Muscle of arm (tissue), 12 donors: ENCODE data around the gene CCDC154. TPM values are rescaled to one million over a fixed set of nuclear protein-coding genes. Genes with fewer than 3 reads are reported as not detected.
"Not testable (repeated sequence)": the region's sequence is repeated elsewhere in the genome, so short reads cannot be mapped to it uniquely, and the experiment has no call there.

Experiments used
- DNase-seq: peaks from one replicate; pipeline ENCODE4 v3.0.0-alpha.2; 2013
- polyA plus RNA-seq, 12 donors: library from polyadenylated mRNA; unstranded; fragments of 120-200 nt; gene quantifications; one replicate each; pipeline ENCODE4 v1.2.1, GENCODE V29; 2013; ENCODE audit not compliant: insufficient read length in 12 of 12

CCDC154 gene
- polyA plus RNA-seq, 12 donors: 0.61 to 3.3 (median 1.8) TPM; not detected in 2

DNA sequence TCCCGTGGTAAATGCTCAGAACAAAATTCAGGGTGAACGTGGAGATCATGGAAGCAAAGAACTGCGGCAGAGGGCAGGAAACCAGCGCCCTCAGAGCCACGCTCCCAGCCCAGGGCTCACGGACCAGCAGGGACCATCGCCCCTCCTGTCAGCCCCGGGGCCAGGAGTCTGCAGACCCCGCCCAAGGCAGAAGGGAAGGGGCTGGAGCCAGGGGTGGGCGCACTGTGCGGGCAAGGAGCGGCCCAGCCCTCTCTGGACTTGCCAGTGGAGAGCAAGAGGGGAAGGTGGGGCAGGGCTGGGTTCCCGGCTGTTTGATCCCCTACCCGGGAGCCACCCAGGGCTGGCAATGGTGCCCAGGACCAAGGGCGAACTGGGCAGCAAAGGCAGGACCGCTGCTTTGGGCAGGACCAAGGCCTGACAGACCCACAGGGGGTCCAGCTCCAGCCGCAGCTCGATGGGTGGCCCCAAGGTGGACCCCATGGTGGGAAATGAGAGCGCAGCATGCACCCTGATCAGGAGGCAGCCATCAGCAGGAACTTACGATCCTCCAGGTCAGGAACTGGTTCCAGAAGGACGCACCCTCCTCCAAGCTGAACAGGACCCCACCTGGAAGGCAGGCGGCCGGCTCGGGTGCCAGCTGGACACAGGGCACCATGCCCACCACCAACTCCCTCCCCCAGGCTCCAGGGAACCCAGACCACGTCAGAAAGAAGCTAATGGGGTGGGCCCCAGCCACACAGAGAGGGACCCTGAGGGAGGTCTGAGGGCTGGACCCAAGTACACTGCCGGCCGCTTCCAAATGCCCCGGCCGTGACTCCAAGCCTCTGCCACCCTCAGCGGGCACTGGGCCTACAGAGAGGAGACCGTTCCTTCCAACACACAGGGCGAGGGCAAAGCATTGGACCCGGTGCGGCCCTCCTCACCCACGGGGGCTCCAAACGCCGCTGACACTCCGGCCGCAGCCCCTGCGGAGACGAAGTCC is 11.1 kb upstream of the CCDC154 start:
- DNase-seq: no peak

DNA sequence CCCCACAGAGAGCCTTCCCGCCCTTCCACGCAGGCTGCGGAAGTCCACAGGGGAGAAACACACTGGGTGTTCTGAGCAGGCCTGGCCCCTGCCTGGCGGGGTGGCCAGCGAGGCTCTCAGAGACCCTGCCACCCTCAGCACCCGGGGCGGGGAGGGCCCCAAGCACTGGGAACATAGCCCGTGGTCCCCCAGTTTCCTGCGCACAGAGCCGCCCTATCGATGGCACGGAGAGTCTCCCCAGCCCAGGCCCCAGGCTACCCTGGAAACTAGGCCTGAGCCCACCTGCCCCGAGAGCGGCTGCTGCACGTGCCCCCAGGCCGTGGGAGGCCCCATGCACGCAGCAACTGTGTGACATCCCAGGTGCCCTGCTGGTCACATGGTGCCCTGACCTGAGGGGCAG is 10.2 kb upstream of the CCDC154 start:
- DNase-seq: no peak

GRCh38 chr16:1453316-1453715 is 9.0 kb upstream of the CCDC154 start:
- no peak for DNase-seq

DNA sequence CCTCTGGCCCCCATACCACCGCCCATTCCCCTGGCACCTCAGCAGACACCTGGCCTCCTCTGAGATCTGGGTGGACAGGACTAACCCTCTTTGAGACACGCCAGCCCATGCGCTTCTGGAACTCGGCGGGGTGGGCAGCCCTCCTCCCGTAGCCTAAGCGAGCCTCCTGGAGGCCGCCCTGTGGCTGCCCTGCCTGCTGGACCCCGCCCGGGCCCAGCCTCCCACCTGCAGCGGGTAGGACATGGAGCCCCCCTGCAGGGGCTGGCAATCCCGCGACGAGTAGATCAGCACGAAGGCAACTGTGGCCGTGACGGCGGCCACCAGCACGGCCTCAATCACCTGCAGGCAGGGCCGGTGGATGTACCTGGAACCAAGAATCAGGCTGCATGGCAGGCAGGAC is 8.2 kb upstream of the CCDC154 start:
- DNase-seq: no peak

- DNase-seq: no peak
Measured at GRCh38 chr16:1451702-1452392, 7.5 kb upstream of the CCDC154 start.

- DNase-seq: no peak
Measured at GRCh38 chr16:1450841-1451240, 6.5 kb upstream of the CCDC154 start.

DNA sequence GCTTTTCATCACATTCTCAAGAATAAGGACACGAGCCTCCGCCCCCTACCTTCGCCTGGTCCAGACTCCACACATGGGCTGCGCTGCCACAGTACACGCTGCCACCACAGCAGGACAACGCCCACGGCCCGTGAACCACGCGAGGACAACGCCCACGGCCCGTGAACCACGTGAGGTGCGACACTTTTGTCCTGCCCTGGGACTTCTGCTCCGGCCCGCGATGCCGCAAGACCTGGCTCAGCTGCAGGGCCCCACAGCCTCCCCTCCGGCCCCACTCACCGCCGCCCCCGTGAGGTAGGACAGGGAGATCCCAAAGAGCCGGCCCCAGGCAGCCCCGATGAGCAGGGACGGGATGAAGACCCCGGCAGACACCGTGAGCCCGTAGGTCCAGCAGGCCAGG is 5.9 kb upstream of the CCDC154 start:
- no peak for DNase-seq

- DNase-seq: no peak
Measured at GRCh38 chr16:1449201-1449788, 4.9 kb upstream of the CCDC154 start.

GRCh38 chr16:1448536-1449116 is 4.3 kb upstream of the CCDC154 start:
- no peak for DNase-seq

- DNase-seq: no peak
Measured at GRCh38 chr16:1447965-1448364, 3.6 kb upstream of the CCDC154 start.

DNA sequence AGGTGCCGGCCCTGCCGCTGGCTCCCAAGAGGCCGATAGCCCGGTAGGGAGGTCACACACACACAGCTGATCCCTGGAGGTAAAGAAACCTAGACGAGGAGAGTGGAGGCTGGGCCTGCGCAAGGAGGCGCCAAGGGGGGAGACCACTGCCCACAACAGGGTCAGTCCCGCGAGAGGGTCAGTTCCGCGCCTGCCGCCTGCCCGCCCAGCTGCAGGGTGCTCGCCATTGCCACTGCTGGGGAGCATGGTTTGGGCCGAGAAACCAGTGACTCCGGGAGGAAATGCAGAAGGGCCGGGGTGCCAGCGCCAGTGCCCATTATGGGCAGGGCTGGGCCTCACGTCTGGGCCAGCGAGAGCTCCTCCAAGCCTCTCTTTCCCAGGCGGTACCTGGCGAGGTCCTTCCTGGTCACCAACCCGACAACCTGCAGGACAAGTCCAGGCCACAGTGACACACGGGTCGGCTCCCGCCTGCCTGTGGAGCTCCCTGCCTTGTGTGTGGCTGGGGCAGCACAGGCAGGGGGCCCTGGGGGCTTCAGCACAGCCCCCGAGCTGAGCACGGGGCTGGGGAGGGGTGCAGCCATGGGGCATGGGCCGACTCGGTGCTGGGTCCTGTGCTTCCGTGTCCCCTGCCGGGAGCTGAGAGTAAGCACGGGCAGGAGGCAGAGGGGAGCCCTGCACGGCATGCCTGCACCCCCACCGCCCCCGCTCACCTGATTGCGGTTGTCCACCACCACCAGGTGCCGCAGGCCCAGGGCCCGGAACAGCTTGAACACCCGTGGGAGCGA is 2.1 kb upstream of the CCDC154 start:
- DNase-seq: no peak

DNA sequence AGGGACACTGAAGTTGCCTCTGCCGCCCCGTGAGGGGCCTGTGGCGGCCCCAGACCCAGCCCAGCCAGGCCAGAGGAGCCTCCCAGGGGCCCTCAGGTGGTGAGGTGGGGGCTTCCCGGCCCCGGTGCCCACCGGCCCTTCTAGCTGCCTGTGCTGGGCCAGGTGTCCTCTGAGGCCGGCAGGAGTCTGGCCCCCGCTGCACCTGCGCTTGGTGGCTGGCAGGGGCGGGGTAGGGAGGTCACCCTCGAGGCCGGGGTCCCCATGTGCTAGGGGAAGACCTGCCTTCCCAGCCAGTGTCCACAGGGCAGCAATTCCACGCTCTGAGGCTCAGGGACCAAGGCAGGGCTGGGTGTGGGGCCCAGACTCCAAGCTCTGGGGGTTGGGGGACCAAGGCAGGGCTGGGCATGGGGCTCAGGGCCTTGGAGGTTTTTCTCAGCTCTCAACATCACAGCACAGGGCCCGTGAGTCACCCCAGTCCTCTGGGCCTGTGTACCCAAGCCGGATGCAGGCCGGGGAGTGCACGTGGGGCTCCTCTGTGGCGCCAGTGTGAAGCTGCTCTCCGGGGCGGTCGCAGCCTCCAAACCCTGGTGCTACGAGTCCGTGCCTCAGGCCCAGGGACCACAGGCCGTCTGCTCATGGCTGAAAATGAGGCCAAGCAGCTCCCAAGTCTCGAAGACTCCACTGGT is 1.3 kb upstream of the CCDC154 start:
- DNase-seq: no peak

- DNase-seq: no peak
Measured at GRCh38 chr16:1444730-1445517, 568 bp upstream of the CCDC154 start.

GRCh38 chr16:1443403-1443973 is 868 bp downstream of the CCDC154 start:
- DNase-seq: no peak

DNA sequence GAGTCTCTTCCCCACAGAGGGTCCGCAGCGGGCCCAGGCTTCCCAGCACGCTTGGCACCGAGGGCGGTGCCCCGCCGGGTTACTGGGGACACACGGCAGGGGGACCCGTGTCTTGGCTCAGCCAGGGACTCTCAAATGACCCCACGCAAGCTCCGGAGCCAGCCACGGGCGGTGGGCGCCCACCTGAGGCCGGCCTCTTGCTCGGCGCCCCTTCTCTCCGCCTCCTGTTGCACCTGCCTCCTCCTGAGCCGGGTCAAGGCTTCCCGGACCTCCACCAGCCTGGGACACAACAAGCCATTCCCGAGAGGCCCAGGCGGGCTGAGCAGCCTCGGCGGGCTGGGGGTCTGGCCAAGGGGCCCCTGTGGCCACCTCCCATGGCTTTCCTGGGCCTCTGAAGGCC is 1.7 kb downstream of the CCDC154 start:
- DNase-seq: no peak

DNA sequence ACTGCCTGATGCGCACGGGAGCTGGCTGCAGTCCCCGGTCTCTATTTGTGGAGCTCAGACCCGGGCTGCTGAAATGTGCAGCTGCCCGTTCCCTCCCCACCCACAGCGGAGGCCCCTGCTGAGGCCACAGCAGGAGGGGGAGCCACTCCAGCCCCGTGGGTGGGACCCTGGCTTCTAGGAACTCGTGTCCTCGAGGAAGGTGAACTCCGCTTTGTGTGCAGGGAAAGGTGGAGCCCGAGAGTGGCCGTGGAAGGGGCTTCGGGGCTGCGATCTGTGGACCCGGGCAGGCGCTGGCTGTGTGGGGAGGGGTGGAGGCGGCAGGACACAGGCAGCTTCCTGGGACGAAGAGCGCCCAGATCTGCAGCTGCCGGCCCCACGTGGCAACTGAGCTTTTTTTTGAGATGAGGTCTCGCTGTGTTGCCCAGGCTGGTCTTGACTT is 2.9 kb downstream of the CCDC154 start:
- no peak for DNase-seq

- DNase-seq: not testable (repeated sequence)
Measured at GRCh38 chr16:1439699-1440074, 4.7 kb downstream of the CCDC154 start.

GRCh38 chr16:1439058-1439698 is 5.2 kb downstream of the CCDC154 start:
- DNase-seq: no peak
